Fibroblast of lung (primary cell): Measurements from ENCODE around the gene SLC49A4.

Experiments used
- EZH2 ChIP-seq: IDR thresholded peaks from 2 replicates; pipeline ENCODE4 v1.5.1; 2012; ENCODE audit warnings: low read length, control low read depth, mild to moderate bottlenecking; ENCODE audit errors: missing control alignments
- TF ChIP-seq, protein P1 (sequence below), 2 donors: IDR thresholded peaks in 1 of 2; conservative IDR thresholded peaks in 1 of 2; 1 replicate in 1 of 2; 2 replicates in 1 of 2; pipeline ENCODE4 v1.5.1; 2011 to 2012; ENCODE audit warnings: low read length in 2 of 2, control low read depth in 1 of 2, inconsistent platforms in 1 of 2, low read depth in 1 of 2, mild to moderate bottlenecking in 1 of 2

DNA sequence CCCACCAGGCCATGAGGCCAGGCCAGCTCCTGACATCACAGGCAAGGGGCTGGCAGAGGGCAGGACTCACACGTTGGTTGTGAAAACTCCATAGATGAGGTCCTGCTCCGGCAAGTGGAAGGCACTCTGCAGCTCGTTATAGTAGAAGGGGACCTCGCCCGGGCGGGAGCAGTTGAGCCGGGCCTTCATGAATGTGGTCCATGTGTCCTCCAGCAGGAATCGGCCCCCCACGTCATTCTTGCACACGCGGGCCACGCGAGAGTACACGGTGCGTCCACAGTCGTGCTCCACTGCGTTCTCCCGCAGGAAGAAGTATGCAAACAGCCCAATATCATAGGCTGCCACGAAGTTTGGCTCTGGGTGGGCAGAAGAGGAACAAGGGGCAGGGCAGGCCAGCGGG, 131.5 kb downstream of the SLC49A4 start:
- no peak for TF ChIP-seq EZH2
- TF ChIP-seq, protein P1, sequence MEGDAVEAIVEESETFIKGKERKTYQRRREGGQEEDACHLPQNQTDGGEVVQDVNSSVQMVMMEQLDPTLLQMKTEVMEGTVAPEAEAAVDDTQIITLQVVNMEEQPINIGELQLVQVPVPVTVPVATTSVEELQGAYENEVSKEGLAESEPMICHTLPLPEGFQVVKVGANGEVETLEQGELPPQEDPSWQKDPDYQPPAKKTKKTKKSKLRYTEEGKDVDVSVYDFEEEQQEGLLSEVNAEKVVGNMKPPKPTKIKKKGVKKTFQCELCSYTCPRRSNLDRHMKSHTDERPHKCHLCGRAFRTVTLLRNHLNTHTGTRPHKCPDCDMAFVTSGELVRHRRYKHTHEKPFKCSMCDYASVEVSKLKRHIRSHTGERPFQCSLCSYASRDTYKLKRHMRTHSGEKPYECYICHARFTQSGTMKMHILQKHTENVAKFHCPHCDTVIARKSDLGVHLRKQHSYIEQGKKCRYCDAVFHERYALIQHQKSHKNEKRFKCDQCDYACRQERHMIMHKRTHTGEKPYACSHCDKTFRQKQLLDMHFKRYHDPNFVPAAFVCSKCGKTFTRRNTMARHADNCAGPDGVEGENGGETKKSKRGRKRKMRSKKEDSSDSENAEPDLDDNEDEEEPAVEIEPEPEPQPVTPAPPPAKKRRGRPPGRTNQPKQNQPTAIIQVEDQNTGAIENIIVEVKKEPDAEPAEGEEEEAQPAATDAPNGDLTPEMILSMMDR (conservative IDR thresholded peaks at IDR 0.05 in 1 of 2, IDR thresholded peaks at IDR 0.05 in 1 of 2; ENCODE audit: low read depth in 1 of 2, low read length in 2 of 2): no peak
